Suprapubic skin (tissue), 4 donors: Measurements from ENCODE around the gene LINS1.

Experiments used
- EP300 ChIP-seq: sonication (generic); formaldehyde crosslinking; IDR thresholded peaks from one replicate; pipeline ENCODE4 v1.6.1; 2017; ENCODE audit warnings: antibody characterized with exemption
- POLR2A ChIP-seq, 2 donors: fragments of 450-650 bp; IDR thresholded peaks; one replicate each; pipeline ENCODE4 v1.6.1; 2017; ENCODE audit warnings: antibody characterized with exemption in 2 of 2, mild to moderate bottlenecking in 2 of 2, moderate library complexity in 2 of 2
- POLR2AphosphoS5 ChIP-seq, 3 donors: sonication (generic); formaldehyde crosslinking; IDR thresholded peaks; one replicate each; pipeline ENCODE4 v1.6.1; 2017; ENCODE audit warnings: antibody characterized with exemption in 3 of 3
- TF ChIP-seq, protein P1 (sequence below), 2 donors: fragments of 200-600 bp in 1 of 2; fragments of 450-650 bp in 1 of 2; sonication (generic) in 1 of 2; IDR thresholded peaks; one replicate each; pipeline ENCODE4 v1.5.1; 2016 to 2019; ENCODE audit warnings: antibody characterized with exemption in 2 of 2, mild to moderate bottlenecking in 1 of 2, moderate library complexity in 1 of 2

- TF ChIP-seq, protein P1, sequence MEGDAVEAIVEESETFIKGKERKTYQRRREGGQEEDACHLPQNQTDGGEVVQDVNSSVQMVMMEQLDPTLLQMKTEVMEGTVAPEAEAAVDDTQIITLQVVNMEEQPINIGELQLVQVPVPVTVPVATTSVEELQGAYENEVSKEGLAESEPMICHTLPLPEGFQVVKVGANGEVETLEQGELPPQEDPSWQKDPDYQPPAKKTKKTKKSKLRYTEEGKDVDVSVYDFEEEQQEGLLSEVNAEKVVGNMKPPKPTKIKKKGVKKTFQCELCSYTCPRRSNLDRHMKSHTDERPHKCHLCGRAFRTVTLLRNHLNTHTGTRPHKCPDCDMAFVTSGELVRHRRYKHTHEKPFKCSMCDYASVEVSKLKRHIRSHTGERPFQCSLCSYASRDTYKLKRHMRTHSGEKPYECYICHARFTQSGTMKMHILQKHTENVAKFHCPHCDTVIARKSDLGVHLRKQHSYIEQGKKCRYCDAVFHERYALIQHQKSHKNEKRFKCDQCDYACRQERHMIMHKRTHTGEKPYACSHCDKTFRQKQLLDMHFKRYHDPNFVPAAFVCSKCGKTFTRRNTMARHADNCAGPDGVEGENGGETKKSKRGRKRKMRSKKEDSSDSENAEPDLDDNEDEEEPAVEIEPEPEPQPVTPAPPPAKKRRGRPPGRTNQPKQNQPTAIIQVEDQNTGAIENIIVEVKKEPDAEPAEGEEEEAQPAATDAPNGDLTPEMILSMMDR (IDR thresholded peaks at IDR 0.05): peak; percentile 35 to 42
- TF ChIP-seq POLR2A (IDR thresholded peaks at IDR 0.05) (no peak), EP300 (no peak), POLR2AphosphoS5 (IDR thresholded peaks at IDR 0.05) (no peak)
Measured at GRCh38 chr15:100572362-100572983, 29.5 kb downstream of the LINS1 start.
